ENCODE results near the gene UMODL1. TPM values are rescaled to one million over a fixed set of nuclear protein-coding genes. Genes with fewer than 3 reads are reported as not detected.

The UMODL1 gene
- total and polyA plus RNA-seq, 2 of the 13 experiments (the other 11 are each of a cell fraction or from before 2014, with no cell fraction given), result not detected

GRCh38 chr21:42154237-42155044, 83.3 kb downstream of the UMODL1 start:
- Histone ChIP-seq H4K20me1 (ENCODE audit: insufficient read depth, low read length) (no peaks in the 10 kb centered on the region), H2AFZ (ENCODE audit: low read length) (no peak overlapping the region), H3K9me3 (ENCODE audit: low read length) (no peaks in the 10 kb centered on the region), H3K4me1 (ENCODE audit: insufficient read depth, low read length) (0 out of 2 replicates have a peak, but pooled peaks cover 7% of the 10 kb centered on the region), H3K4me3 (replicated peaks in 1 of 3; ENCODE audit: insufficient read depth in 1 of 3, low read depth in 2 of 3, low read length in 3 of 3) (no peak overlapping the region), H3K4me2 (ENCODE audit: low read depth, low read length) (no peak overlapping the region), H3K27me3 (ENCODE audit: control insufficient read depth in 1 of 2, insufficient read depth in 2 of 2, low read length in 2 of 2) (peaks cover 4 to 14% of the 10 kb centered on the region in 2 experiments; a peak in 3 of 5 replicates), H3K9ac (ENCODE audit: insufficient read depth, low read depth, low read length) (no peak overlapping the region), H3K27ac (ENCODE audit: extremely low read length, insufficient read depth, low read length) (no peak overlapping the region), H3K36me3 (replicated peaks in 1 of 2; ENCODE audit: control insufficient read depth in 1 of 2, insufficient read depth in 2 of 2, low read length in 2 of 2) (no peaks in the 10 kb centered on the region), H3K79me2 (ENCODE audit: insufficient read depth, low read length) (no peaks in the 10 kb centered on the region)
- intact Hi-C loops (cut with micrococcal nuclease; ENCODE audit: unreplicated experiment) (no loop called here), in situ Hi-C loops (cut with HindIII; ENCODE audit: extremely low pct_ligation_motif_present, low pct_unique_long_range_greater_than_20kb) (loop anchor here (10.0 kb wide), 1 partner anchor 290 kb away; no protein-coding TSS in a partner anchor)
- TF ChIP-seq ZIK1 (CRISPR knock-in tag; IDR thresholded peaks at IDR 0.05; ENCODE audit: borderline replicate concordance, low read depth) (no peak), ZNF282 (IDR thresholded peaks at IDR 0.05; ENCODE audit: partially characterized antibody) (no peak), GZF1 (CRISPR knock-in tag; IDR thresholded peaks at IDR 0.05) (no peak), ZFP82 (CRISPR knock-in tag; IDR thresholded peaks at IDR 0.05; ENCODE audit: borderline replicate concordance) (no peak), KLF16 (CRISPR knock-in tag; IDR thresholded peaks at IDR 0.05) (no peak), TEF (CRISPR knock-in tag; IDR thresholded peaks at IDR 0.05) (no peak), FOSL1 (CRISPR knock-in tag; IDR thresholded peaks at IDR 0.05; ENCODE audit: borderline replicate concordance) (no peak), TCF7L2 (IDR thresholded peaks at IDR 0.05; ENCODE audit: low read depth, low read length) (no peak), TEAD3 (CRISPR knock-in tag; optimal IDR thresholded peaks at IDR 0.05; ENCODE audit: borderline replicate concordance) (no peak), HIVEP1 (CRISPR knock-in tag; IDR thresholded peaks at IDR 0.05) (no peak)
- TF ChIP-seq, protein P1, sequence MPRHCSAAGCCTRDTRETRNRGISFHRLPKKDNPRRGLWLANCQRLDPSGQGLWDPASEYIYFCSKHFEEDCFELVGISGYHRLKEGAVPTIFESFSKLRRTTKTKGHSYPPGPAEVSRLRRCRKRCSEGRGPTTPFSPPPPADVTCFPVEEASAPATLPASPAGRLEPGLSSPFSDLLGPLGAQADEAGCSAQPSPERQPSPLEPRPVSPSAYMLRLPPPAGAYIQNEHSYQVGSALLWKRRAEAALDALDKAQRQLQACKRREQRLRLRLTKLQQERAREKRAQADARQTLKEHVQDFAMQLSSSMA (CRISPR knock-in tag; IDR thresholded peaks at IDR 0.05), result no peak
- CTCF ChIA-PET (ENCODE audit: low intra/inter-chr PET ratio, low total read pairs), result no interaction called here
- no peak for DNase-seq (ENCODE audit: low spot score)
- no TSS peak for BruUV-seq (replicated peaks)
- POLR2A ChIA-PET, result no interaction called here
- no peak for FAIRE-seq
- 42% methylated on average over 4 of the region's 17 CpGs for WGBS (ENCODE audit: low lambda C conversion rate)
- ATAC-seq, result no peak
